Measurements from ENCODE around the gene MATN1. TPM values are rescaled to one million over a fixed set of nuclear protein-coding genes. Genes with fewer than 3 reads are reported as not detected.
A peak's percentile ranks its signal among the peaks of the same experiment; 100 is the strongest.

Gene MATN1
- total RNA-seq, 1 donor from 2014 or later, result 1.7 TPM

DNA sequence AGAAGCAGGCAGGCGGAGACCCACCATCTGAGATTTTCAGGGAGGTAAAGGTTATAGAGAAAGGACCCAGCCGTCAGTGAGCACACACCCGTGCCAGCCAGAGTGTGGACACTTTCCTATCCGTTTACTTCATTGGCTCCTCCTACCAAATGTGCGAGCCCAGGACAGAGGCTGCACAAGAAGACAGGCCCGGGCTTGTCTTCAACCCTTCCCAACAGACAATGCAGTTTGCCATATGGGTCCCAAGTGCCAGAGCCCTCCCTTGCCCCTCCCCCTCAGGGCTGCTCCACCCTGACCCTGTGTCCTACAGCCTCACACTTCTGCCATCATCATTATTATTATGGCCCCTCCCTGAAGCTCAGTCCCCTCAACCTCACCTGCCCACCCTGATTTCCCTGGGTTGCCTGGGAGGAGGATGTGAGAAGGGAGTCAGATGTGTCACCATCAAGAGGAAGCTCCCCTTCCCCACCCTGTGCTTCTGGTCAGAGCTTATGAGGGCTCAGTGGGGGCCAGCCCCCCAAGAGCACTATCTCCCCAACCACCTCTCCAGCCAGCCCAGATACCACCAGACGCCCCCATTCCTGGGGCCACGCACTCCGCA lies 24.8 kb upstream of the MATN1 start:
- no peak overlapping the region for H3K4me3 Mint-ChIP-seq (ENCODE audit: unreplicated experiment)
- H3K9me3 Mint-ChIP-seq (ENCODE audit: unreplicated experiment), result no peaks in the 10 kb centered on the region
- peaks cover 8% of the 10 kb centered on the region for H3K27me3 Mint-ChIP-seq (ENCODE audit: unreplicated experiment)
- TF ChIP-seq, protein P1, sequence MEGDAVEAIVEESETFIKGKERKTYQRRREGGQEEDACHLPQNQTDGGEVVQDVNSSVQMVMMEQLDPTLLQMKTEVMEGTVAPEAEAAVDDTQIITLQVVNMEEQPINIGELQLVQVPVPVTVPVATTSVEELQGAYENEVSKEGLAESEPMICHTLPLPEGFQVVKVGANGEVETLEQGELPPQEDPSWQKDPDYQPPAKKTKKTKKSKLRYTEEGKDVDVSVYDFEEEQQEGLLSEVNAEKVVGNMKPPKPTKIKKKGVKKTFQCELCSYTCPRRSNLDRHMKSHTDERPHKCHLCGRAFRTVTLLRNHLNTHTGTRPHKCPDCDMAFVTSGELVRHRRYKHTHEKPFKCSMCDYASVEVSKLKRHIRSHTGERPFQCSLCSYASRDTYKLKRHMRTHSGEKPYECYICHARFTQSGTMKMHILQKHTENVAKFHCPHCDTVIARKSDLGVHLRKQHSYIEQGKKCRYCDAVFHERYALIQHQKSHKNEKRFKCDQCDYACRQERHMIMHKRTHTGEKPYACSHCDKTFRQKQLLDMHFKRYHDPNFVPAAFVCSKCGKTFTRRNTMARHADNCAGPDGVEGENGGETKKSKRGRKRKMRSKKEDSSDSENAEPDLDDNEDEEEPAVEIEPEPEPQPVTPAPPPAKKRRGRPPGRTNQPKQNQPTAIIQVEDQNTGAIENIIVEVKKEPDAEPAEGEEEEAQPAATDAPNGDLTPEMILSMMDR (IDR thresholded peaks at IDR 0.05; ENCODE audit: unreplicated experiment), result no peak
- H3K27ac Mint-ChIP-seq (ENCODE audit: unreplicated experiment), result no peak overlapping the region
- DNase-seq (ENCODE audit: low spot score), result no peak
- peaks cover 35% of the 10 kb centered on the region for H3K4me1 Mint-ChIP-seq (ENCODE audit: unreplicated experiment)
- peaks cover 4% of the 10 kb centered on the region for H3K36me3 Mint-ChIP-seq (ENCODE audit: low read depth, unreplicated experiment)

DNA sequence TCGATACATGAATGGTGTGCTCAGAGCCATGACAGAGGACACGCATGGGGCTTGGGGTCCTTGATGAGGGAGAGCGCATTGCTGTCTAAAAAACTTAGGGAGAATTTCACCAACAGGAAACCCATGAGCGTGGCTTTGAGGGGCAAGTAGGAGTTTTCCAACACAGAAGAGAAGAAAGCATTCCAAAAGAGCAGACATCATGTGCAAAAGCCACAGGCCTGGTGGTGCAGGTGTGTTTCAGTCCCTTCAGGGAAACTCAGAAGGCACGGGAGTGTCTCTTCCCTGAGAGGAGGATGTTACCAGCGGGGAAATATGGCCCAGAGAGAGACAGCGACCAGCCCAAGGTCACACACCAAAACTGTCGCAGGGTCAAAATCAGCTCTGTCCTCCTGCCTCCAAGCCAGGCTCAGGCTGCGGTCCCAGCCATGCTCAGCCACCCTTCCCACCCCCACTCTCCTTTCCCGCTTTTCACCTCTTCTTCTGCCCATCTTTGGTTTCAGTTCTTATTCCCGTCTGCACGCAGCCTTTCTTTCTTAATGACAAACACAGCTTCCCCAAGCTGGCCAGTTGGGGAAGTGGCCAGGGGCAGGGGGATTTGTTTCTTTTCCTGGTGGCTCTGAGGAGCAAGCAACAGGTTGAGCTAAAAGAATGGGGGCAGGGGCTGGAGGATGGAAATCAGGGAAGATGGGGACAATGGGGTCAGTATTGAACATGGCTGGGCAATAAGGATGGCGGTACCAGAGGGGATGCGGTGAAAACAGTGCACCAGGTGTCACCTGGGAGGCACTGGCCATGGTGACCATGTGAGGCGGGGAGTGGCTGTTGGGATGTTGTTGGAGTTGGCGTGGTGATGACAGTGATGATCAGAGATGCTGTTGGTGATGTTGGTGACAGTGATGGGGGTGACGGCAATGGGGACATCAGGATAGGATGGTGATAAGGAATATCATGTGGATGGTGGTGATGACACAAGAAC lies 23.9 kb upstream of the MATN1 start:
- no peak for DNase-seq (ENCODE audit: low spot score)
- peaks cover 4% of the 10 kb centered on the region for H3K36me3 Mint-ChIP-seq (ENCODE audit: low read depth, unreplicated experiment)
- TF ChIP-seq, protein P1 (IDR thresholded peaks at IDR 0.05; ENCODE audit: unreplicated experiment), result no peak
- no peaks in the 10 kb centered on the region for H3K9me3 Mint-ChIP-seq (ENCODE audit: unreplicated experiment)
- peak overlapping the region; percentile 14 for H3K27ac Mint-ChIP-seq (ENCODE audit: unreplicated experiment)
- H3K4me3 Mint-ChIP-seq (ENCODE audit: unreplicated experiment), result no peak overlapping the region
- H3K27me3 Mint-ChIP-seq (ENCODE audit: unreplicated experiment), result peaks cover 8% of the 10 kb centered on the region
- peaks cover 41% of the 10 kb centered on the region for H3K4me1 Mint-ChIP-seq (ENCODE audit: unreplicated experiment)

DNA sequence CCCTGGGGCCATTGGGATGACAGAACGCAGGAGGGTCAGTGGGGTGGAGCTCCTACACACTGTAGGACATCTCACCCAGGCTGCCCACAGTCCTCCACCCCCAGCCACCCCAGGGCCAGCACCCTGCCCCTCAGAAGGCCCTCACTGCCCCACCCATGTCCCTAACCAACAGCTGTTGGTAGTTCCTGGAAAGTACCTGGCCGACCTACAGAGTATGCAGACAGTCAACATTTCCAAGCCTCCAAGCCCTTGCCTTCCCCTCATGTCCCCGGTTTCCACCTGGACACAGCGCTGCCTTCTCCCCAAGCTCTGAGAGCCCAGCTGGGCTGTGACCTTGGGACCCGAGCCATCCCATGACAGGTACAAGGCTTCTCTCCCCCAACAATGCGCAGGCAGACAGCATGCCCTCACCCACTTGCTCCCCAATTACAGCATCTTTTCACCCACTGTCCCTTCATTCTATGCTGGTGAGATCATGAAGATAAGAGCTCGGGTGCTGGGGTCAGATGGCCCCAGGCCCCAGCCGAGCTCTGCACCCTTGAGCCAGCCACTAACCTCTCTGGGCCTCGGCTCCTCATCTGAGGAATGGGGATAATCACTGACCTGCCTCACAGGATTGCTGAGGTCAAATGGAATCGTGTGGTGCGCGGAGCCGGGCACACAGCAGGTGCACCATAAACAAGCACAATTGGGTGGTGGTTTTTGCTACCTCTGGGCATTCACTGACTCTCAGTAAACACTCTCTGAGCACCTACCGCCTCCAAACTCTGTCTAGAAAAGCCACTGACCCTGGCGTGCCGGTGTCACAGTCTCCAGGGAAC lies 23.0 kb upstream of the MATN1 start:
- peaks cover 8% of the 10 kb centered on the region for H3K36me3 Mint-ChIP-seq (ENCODE audit: low read depth, unreplicated experiment)
- DNase-seq (ENCODE audit: low spot score), result no peak
- H3K4me1 Mint-ChIP-seq (ENCODE audit: unreplicated experiment), result peaks cover 49% of the 10 kb centered on the region
- TF ChIP-seq, protein P1 (IDR thresholded peaks at IDR 0.05; ENCODE audit: unreplicated experiment), result no peak
- H3K9me3 Mint-ChIP-seq (ENCODE audit: unreplicated experiment), result no peaks in the 10 kb centered on the region
- peaks cover 8% of the 10 kb centered on the region for H3K27me3 Mint-ChIP-seq (ENCODE audit: unreplicated experiment)
- H3K4me3 Mint-ChIP-seq (ENCODE audit: unreplicated experiment), result peak overlapping the region; percentile 16
- H3K27ac Mint-ChIP-seq (ENCODE audit: unreplicated experiment), result peak overlapping the region; percentile 14

DNA sequence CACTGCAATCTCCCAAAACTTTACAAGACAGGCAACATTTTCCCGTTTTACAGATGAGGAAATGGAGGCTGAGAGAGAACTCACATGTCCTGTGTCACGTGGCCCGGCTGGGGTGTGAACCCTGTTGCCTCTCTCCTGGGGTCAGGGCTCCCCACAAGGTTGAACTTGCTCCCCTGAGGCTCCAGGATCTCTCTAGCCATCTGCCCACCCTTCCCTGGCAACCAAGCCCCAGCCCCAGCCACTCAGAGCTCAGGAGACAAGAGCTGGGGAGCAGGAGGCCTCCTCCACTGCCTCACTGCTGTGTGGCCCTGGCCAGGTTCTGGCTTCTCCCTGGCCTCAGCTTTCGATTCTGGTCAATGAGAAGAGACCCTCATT lies 22.4 kb upstream of the MATN1 start:
- H3K4me3 Mint-ChIP-seq (ENCODE audit: unreplicated experiment), result no peak overlapping the region
- H3K36me3 Mint-ChIP-seq (ENCODE audit: low read depth, unreplicated experiment), result peaks cover 8% of the 10 kb centered on the region
- H3K4me1 Mint-ChIP-seq (ENCODE audit: unreplicated experiment), result peaks cover 53% of the 10 kb centered on the region
- no peaks in the 10 kb centered on the region for H3K9me3 Mint-ChIP-seq (ENCODE audit: unreplicated experiment)
- DNase-seq (ENCODE audit: low spot score), result no peak
- H3K27me3 Mint-ChIP-seq (ENCODE audit: unreplicated experiment), result peaks cover 8% of the 10 kb centered on the region
- TF ChIP-seq, protein P1 (IDR thresholded peaks at IDR 0.05; ENCODE audit: unreplicated experiment), result no peak
- no peak overlapping the region for H3K27ac Mint-ChIP-seq (ENCODE audit: unreplicated experiment)

All from endothelial cell (in vitro differentiated cells).